Upper lobe of right lung (tissue), 1 donor: ENCODE measurements around the gene TCF12. TPM values are rescaled to one million over a fixed set of nuclear protein-coding genes. Genes with fewer than 3 reads are reported as not detected.

Experiments
- ATAC-seq: fragments of 200-7000 bp; cut with Tn5 transposase; one replicate; pipeline ENCODE4 v1.9.1; 2020; ENCODE audit warnings: mild to moderate bottlenecking, moderate library complexity
- DNase-seq: peaks from one replicate; pipeline ENCODE4 v3.0.0-alpha.2; 2020
- H3K27ac ChIP-seq: fragments of 200-600 bp; one replicate; pipeline ENCODE4 v1.8.0; 2022
- H3K27me3 ChIP-seq: fragments of 200-600 bp; one replicate; pipeline ENCODE4 v1.8.0; 2022; ENCODE audit warnings: mild to moderate bottlenecking
- H3K36me3 ChIP-seq: fragments of 200-600 bp; one replicate; pipeline ENCODE4 v1.8.0; 2022
- H3K4me1 ChIP-seq: fragments of 200-600 bp; one replicate; pipeline ENCODE4 v1.8.0; 2022
- H3K4me3 ChIP-seq: fragments of 200-600 bp; one replicate; pipeline ENCODE4 v1.8.0; 2022; ENCODE audit warnings: mild to moderate bottlenecking
- H3K9me3 ChIP-seq: fragments of 200-600 bp; one replicate; pipeline ENCODE4 v1.8.0; 2022
- CTCF ChIP-seq: fragments of 200-600 bp; IDR thresholded peaks from one replicate; pipeline ENCODE4 v1.8.0; 2022; ENCODE audit warnings: antibody characterized with exemption
- intact Hi-C: fragments of 100-400 bp; cut with DNase I; formaldehyde crosslinking; loops from one replicate; pipeline ENCODE4 v1.11.0; 2022
- total RNA-seq: library from RNA; stranded (reverse); fragmentation: NEBNext Ultra II Directional; extraction: Animal tissue kit (Norgen Biotek cat#: 25700); gene quantifications from one replicate; pipeline ENCODE4 v1.2.1, GENCODE V29; 2021
- donor health status: DM: no; HTN: yes; CAD: no; lungs with severe emphysema.

Gene TCF12
- total RNA-seq, 1 donor from 2014 or later, result 103 TPM

- no peak for TF ChIP-seq CTCF
- Histone ChIP-seq H3K4me3 (no peak overlapping the region), H3K9me3 (no peaks in the 10 kb centered on the region), H3K27me3 (no peaks in the 10 kb centered on the region), H3K4me1 (peaks cover 8% of the 10 kb centered on the region), H3K36me3 (no peaks in the 10 kb centered on the region), H3K27ac (no peak overlapping the region)
- no peak for DNase-seq
- intact Hi-C loops, result no loop called here
- ATAC-seq, result no peak
Measured at GRCh38 chr15:56965231-56966013, 47.0 kb downstream of the TCF12 start.

GRCh38 chr15:56967336-56967735 is 48.9 kb downstream of the TCF12 start:
- no peak for ATAC-seq
- Histone ChIP-seq H3K27me3 (no peaks in the 10 kb centered on the region), H3K27ac (no peak overlapping the region), H3K4me1 (peaks cover 8% of the 10 kb centered on the region), H3K9me3 (no peaks in the 10 kb centered on the region), H3K4me3 (no peak overlapping the region), H3K36me3 (no peaks in the 10 kb centered on the region)
- intact Hi-C loops, result no loop called here
- no peak for DNase-seq
- no peak for TF ChIP-seq CTCF

- Histone ChIP-seq H3K27ac (no peak overlapping the region), H3K4me3 (no peak overlapping the region), H3K27me3 (no peaks in the 10 kb centered on the region), H3K4me1 (peaks cover 8% of the 10 kb centered on the region), H3K36me3 (no peaks in the 10 kb centered on the region), H3K9me3 (no peaks in the 10 kb centered on the region)
- no peak for TF ChIP-seq CTCF
- no peak for DNase-seq
- intact Hi-C loops, result no loop called here
- ATAC-seq, result no peak
Measured at GRCh38 chr15:56968256-56968655, 49.8 kb downstream of the TCF12 start.

- DNase-seq (no peak), ATAC-seq (no peak)
- intact Hi-C loops, result no loop called here
- H3K4me3 ChIP-seq, result no peak overlapping the region
- H3K27ac ChIP-seq, result no peak overlapping the region
- no peak for TF ChIP-seq CTCF
- no peaks in the 10 kb centered on the region for H3K27me3 ChIP-seq
- no peaks in the 10 kb centered on the region for H3K36me3 ChIP-seq
- peaks cover 5% of the 10 kb centered on the region for H3K4me1 ChIP-seq
- no peaks in the 10 kb centered on the region for H3K9me3 ChIP-seq
Measured at GRCh38 chr15:56968821-56969220, 50.4 kb downstream of the TCF12 start.

GRCh38 chr15:56969265-56969895 is 50.9 kb downstream of the TCF12 start:
- no peak overlapping the region for H3K27ac ChIP-seq
- no peaks in the 10 kb centered on the region for H3K36me3 ChIP-seq
- H3K27me3 ChIP-seq, result no peaks in the 10 kb centered on the region
- H3K4me1 ChIP-seq, result no peaks in the 10 kb centered on the region
- no peak overlapping the region for H3K4me3 ChIP-seq
- no peak for TF ChIP-seq CTCF
- ATAC-seq (peak; percentile 34), DNase-seq (no peak)
- intact Hi-C loops, result no loop called here
- H3K9me3 ChIP-seq, result no peaks in the 10 kb centered on the region
